HepG2 (cell line): ENCODE results near the gene TEAD1. TPM values are rescaled to one million over a fixed set of nuclear protein-coding genes. Genes with fewer than 3 reads are reported as not detected.

ENCODE experiments used
- ATF2 ChIP-seq: sonication (generic); formaldehyde crosslinking; IDR thresholded peaks from 2 replicates; pipeline ENCODE4 v1.4.0; 2020; ENCODE audit warnings: missing genetic modification reagents
- BRD4 ChIP-seq: sonication (generic); formaldehyde crosslinking; IDR thresholded peaks from 2 replicates; pipeline ENCODE4 v1.4.0; 2020; ENCODE audit warnings: missing genetic modification reagents
- GATA4 ChIP-seq: sonication (generic); IDR thresholded peaks from 2 replicates; pipeline ENCODE4 v1.6.1; 2016; ENCODE audit warnings: antibody characterized with exemption, low read depth, borderline replicate concordance
- HNRNPK ChIP-seq: fragments of 200-400 bp; formaldehyde crosslinking; IDR thresholded peaks from 2 replicates; pipeline ENCODE4 v1.6.1; 2018; ENCODE audit warnings: low read length, low read depth, moderate library complexity, mild to moderate bottlenecking; ENCODE audit not compliant: poor library complexity, severe bottlenecking
- LBX2 ChIP-seq: sonication (generic); formaldehyde crosslinking; IDR thresholded peaks from 2 replicates; pipeline ENCODE4 v1.5.0; 2020; ENCODE audit warnings: missing genetic modification reagents, mild to moderate bottlenecking, borderline replicate concordance
- NR2C2 ChIP-seq: sonication (generic); formaldehyde crosslinking; IDR thresholded peaks from 2 replicates; pipeline ENCODE4 v1.4.0; 2020; ENCODE audit warnings: missing genetic modification reagents, mild to moderate bottlenecking, moderate library complexity, borderline replicate concordance
- POLR2AphosphoS5 ChIP-seq: IDR thresholded peaks from 2 replicates; pipeline ENCODE4 v1.6.1; 2012; ENCODE audit warnings: low read depth, low read length
- PRDM4 ChIP-seq: sonication (generic); formaldehyde crosslinking; IDR thresholded peaks from 2 replicates; pipeline ENCODE4 v1.9.0; 2021; ENCODE audit warnings: missing genetic modification reagents, borderline replicate concordance
- TEAD3 ChIP-seq: optimal IDR thresholded peaks from 2 replicates; pipeline ENCODE3; 2016; ENCODE audit warnings: borderline replicate concordance
- THAP11 ChIP-seq: IDR thresholded peaks from 2 replicates; pipeline ENCODE4 v1.6.1; 2016; ENCODE audit warnings: missing biosample characterization, missing genetic modification reagents
- TMF1 ChIP-seq: sonication (generic); formaldehyde crosslinking; IDR thresholded peaks from 2 replicates; pipeline ENCODE4 v1.8.1; 2022; ENCODE audit warnings: low read depth, missing genetic modification reagents
- XRCC5 ChIP-seq: fragments of 200-400 bp; formaldehyde crosslinking; optimal IDR thresholded peaks from 2 replicates; pipeline ENCODE3; 2017; ENCODE audit warnings: mild to moderate bottlenecking, low read length
- ZBTB49 ChIP-seq: sonication (generic); formaldehyde crosslinking; IDR thresholded peaks from 2 replicates; pipeline ENCODE4 v1.4.0; 2020; ENCODE audit warnings: missing genetic modification reagents, borderline replicate concordance
- ZNF292 ChIP-seq: sonication (generic); formaldehyde crosslinking; IDR thresholded peaks from 2 replicates; pipeline ENCODE4 v1.8.1; 2022; ENCODE audit warnings: mild to moderate bottlenecking, low read depth, missing genetic modification reagents, borderline replicate concordance
- ZNF333 ChIP-seq: sonication (generic); formaldehyde crosslinking; IDR thresholded peaks from 2 replicates; pipeline ENCODE4 v1.4.0; 2020; ENCODE audit warnings: mild to moderate bottlenecking, missing genetic modification reagents, borderline replicate concordance
- ZNF644 ChIP-seq: IDR thresholded peaks from 2 replicates; pipeline ENCODE4 v1.6.1; 2016; ENCODE audit warnings: low read depth
- ZNF770 ChIP-seq: sonication (generic); formaldehyde crosslinking; IDR thresholded peaks from 2 replicates; pipeline ENCODE4 v1.5.0; 2020; ENCODE audit warnings: mild to moderate bottlenecking, missing genetic modification reagents
- ZSCAN5A ChIP-seq: sonication (generic); formaldehyde crosslinking; IDR thresholded peaks from 2 replicates; pipeline ENCODE4 v1.8.0; 2022; ENCODE audit warnings: mild to moderate bottlenecking, missing genetic modification reagents, borderline replicate concordance
- polyA plus RNA-seq, 8 experiments: library from polyadenylated mRNA; depleted of rRNA in 3 of 8; stranded (reverse) in 7 of 8; unstranded in 1 of 8; fragments of >200 nt; fragmentation: Illumina TruSeq in 4 of 8; extraction: Trizol in 4 of 8; gene quantifications; 2 replicates each; pipeline versions ENCODE4 v1.2.1 to v1.2.3, GENCODE V29; 2011 to 2016; ENCODE audit warnings: low read depth in 4 of 8, missing spikeins in 1 of 8, mixed read lengths in 1 of 8; ENCODE audit not compliant: insufficient read depth in 1 of 8
- total RNA-seq, 5 experiments: library from RNA; depleted of rRNA; stranded (reverse); fragments of >200 nt; fragmentation: Illumina TruSeq; extraction: Trizol; gene quantifications; 2 replicates each; pipeline ENCODE4 v1.2.3, GENCODE V29; 2016; ENCODE audit warnings: low read depth in 1 of 5

The TEAD1 gene
- total and polyA plus RNA-seq, 2 of the 13 experiments (the other 11 are each of a cell fraction or from before 2014, with no cell fraction given), result 20.1 to 30.5 TPM

- no peak for TF ChIP-seq HNRNPK
- TF ChIP-seq LBX2 (CRISPR knock-in tag), result no peak
- peak; percentile 43 for TF ChIP-seq TEAD3 (CRISPR knock-in tag)
- TF ChIP-seq ATF2 (CRISPR knock-in tag), result no peak
- peak; percentile 32; the same call in 1 of the 2 replicates for TF ChIP-seq THAP11 (CRISPR knock-in tag)
- no peak for TF ChIP-seq BRD4 (CRISPR knock-in tag)
- TF ChIP-seq XRCC5, result peak; percentile 62
- no peak for TF ChIP-seq ZNF770 (CRISPR knock-in tag)
- TF ChIP-seq TMF1, result no peak
- peak; percentile 57; the same call in 1 of the 2 replicates for TF ChIP-seq ZSCAN5A (CRISPR knock-in tag)
- TF ChIP-seq ZNF333 (CRISPR knock-in tag), result no peak
- no peak for TF ChIP-seq PRDM4
- TF ChIP-seq ZBTB49 (CRISPR knock-in tag), result no peak
- peak; percentile 30; the same call in 1 of the 2 replicates for TF ChIP-seq ZNF644 (CRISPR knock-in tag)
- no peak for TF ChIP-seq POLR2AphosphoS5
- peak; percentile 16; the same call in 1 of the 2 replicates for TF ChIP-seq NR2C2 (CRISPR knock-in tag)
- TF ChIP-seq GATA4, result no peak
- TF ChIP-seq ZNF292 (CRISPR knock-in tag), result no peak; the same call in 1 of the 2 replicates
Measured at GRCh38 chr11:12824281-12825041, 150.2 kb downstream of the TEAD1 start (continued).
